ENCODE results near the gene MAB21L3. TPM values are rescaled to one million over a fixed set of nuclear protein-coding genes. Genes with fewer than 3 reads are reported as not detected.
A peak's percentile ranks its signal among the peaks of the same experiment; 100 is the strongest.

MAB21L3 gene
- total and polyA plus RNA-seq, 2 of the 13 experiments (the other 11 are each of a cell fraction or from before 2014, with no cell fraction given): 0.55 to 4.1 TPM

DNA sequence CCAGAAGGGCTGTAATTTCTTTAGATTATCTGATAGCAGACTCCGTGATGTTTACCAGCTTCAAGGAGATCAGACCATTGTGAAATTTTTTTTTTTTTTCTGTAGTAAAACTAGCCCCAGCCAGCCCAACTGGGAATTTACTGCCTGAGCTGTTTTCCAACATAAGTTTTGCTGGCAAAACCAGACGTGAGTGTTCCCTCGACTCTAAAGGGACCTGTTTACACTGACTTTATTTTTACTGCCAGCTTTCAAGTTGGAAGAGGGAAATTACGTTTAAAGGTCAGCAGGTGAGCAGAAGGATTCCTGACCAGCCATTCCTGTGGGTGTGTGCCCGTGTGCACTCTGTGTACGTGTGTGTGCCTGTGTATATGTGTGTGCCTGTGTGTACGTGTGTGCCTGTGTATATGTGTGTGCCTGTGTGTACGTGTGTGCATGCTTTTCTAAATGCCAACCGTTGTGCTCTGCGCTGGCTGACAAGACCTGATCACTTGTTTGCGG is 374 bp downstream of the MAB21L3 start (continued):
- TF ChIP-seq GABPB1 (CRISPR knock-in tag; IDR thresholded peaks at IDR 0.05) (no peak), ZFX (CRISPR knock-in tag; IDR thresholded peaks at IDR 0.05; ENCODE audit: low read depth) (no peak), NRL (CRISPR knock-in tag; IDR thresholded peaks at IDR 0.05; ENCODE audit: borderline replicate concordance) (no peak), JDP2 (CRISPR knock-in tag; IDR thresholded peaks at IDR 0.05; ENCODE audit: borderline replicate concordance) (no peak), PPARG (CRISPR knock-in tag; conservative IDR thresholded peaks at IDR 0.05) (0 out of 2 replicates have a peak, but pooled peaks have one; percentile 17), RCOR2 (CRISPR knock-in tag; IDR thresholded peaks at IDR 0.05) (0 out of 2 replicates have a peak, but pooled peaks have one; percentile 16), ZSCAN5A (CRISPR knock-in tag; IDR thresholded peaks at IDR 0.05; ENCODE audit: borderline replicate concordance) (0 out of 2 replicates have a peak, but pooled peaks have one; percentile 40), ARNTL (CRISPR knock-in tag; IDR thresholded peaks at IDR 0.05) (no peak), ZNF776 (CRISPR knock-in tag; IDR thresholded peaks at IDR 0.05) (no peak), ZNF740 (CRISPR knock-in tag; IDR thresholded peaks at IDR 0.05) (no peak), GABPA (IDR thresholded peaks at IDR 0.05; ENCODE audit: low read depth, low read length) (no peak), GABPA (CRISPR knock-in tag; IDR thresholded peaks at IDR 0.05; ENCODE audit: low read depth) (no peak), ONECUT2 (CRISPR knock-in tag; IDR thresholded peaks at IDR 0.05) (no peak), SMAD3 (CRISPR knock-in tag; IDR thresholded peaks at IDR 0.05) (no peak)
- TF ChIP-seq, protein P1, sequence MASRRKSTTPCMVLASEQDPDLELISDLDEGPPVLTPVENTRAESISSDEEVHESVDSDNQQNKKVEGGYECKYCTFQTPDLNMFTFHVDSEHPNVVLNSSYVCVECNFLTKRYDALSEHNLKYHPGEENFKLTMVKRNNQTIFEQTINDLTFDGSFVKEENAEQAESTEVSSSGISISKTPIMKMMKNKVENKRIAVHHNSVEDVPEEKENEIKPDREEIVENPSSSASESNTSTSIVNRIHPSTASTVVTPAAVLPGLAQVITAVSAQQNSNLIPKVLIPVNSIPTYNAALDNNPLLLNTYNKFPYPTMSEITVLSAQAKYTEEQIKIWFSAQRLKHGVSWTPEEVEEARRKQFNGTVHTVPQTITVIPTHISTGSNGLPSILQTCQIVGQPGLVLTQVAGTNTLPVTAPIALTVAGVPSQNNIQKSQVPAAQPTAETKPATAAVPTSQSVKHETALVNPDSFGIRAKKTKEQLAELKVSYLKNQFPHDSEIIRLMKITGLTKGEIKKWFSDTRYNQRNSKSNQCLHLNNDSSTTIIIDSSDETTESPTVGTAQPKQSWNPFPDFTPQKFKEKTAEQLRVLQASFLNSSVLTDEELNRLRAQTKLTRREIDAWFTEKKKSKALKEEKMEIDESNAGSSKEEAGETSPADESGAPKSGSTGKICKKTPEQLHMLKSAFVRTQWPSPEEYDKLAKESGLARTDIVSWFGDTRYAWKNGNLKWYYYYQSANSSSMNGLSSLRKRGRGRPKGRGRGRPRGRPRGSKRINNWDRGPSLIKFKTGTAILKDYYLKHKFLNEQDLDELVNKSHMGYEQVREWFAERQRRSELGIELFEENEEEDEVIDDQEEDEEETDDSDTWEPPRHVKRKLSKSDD (CRISPR knock-in tag; IDR thresholded peaks at IDR 0.05; ENCODE audit: low read depth): no peak
- TF ChIP-seq, protein P2, sequence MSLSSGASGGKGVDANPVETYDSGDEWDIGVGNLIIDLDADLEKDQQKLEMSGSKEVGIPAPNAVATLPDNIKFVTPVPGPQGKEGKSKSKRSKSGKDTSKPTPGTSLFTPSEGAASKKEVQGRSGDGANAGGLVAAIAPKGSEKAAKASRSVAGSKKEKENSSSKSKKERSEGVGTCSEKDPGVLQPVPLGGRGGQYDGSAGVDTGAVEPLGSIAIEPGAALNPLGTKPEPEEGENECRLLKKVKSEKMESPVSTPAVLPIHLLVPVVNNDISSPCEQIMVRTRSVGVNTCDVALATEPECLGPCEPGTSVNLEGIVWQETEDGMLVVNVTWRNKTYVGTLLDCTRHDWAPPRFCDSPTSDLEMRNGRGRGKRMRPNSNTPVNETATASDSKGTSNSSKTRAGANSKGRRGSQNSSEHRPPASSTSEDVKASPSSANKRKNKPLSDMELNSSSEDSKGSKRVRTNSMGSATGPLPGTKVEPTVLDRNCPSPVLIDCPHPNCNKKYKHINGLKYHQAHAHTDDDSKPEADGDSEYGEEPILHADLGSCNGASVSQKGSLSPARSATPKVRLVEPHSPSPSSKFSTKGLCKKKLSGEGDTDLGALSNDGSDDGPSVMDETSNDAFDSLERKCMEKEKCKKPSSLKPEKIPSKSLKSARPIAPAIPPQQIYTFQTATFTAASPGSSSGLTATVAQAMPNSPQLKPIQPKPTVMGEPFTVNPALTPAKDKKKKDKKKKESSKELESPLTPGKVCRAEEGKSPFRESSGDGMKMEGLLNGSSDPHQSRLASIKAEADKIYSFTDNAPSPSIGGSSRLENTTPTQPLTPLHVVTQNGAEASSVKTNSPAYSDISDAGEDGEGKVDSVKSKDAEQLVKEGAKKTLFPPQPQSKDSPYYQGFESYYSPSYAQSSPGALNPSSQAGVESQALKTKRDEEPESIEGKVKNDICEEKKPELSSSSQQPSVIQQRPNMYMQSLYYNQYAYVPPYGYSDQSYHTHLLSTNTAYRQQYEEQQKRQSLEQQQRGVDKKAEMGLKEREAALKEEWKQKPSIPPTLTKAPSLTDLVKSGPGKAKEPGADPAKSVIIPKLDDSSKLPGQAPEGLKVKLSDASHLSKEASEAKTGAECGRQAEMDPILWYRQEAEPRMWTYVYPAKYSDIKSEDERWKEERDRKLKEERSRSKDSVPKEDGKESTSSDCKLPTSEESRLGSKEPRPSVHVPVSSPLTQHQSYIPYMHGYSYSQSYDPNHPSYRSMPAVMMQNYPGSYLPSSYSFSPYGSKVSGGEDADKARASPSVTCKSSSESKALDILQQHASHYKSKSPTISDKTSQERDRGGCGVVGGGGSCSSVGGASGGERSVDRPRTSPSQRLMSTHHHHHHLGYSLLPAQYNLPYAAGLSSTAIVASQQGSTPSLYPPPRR (CRISPR knock-in tag; IDR thresholded peaks at IDR 0.05; ENCODE audit: borderline replicate concordance): peak; percentile 47; the same call in 1 of the 2 replicates
- TF ChIP-seq, protein P3, sequence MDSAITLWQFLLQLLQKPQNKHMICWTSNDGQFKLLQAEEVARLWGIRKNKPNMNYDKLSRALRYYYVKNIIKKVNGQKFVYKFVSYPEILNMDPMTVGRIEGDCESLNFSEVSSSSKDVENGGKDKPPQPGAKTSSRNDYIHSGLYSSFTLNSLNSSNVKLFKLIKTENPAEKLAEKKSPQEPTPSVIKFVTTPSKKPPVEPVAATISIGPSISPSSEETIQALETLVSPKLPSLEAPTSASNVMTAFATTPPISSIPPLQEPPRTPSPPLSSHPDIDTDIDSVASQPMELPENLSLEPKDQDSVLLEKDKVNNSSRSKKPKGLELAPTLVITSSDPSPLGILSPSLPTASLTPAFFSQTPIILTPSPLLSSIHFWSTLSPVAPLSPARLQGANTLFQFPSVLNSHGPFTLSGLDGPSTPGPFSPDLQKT (CRISPR knock-in tag; IDR thresholded peaks at IDR 0.05; ENCODE audit: borderline replicate concordance): no peak
- TF ChIP-seq, protein P4, sequence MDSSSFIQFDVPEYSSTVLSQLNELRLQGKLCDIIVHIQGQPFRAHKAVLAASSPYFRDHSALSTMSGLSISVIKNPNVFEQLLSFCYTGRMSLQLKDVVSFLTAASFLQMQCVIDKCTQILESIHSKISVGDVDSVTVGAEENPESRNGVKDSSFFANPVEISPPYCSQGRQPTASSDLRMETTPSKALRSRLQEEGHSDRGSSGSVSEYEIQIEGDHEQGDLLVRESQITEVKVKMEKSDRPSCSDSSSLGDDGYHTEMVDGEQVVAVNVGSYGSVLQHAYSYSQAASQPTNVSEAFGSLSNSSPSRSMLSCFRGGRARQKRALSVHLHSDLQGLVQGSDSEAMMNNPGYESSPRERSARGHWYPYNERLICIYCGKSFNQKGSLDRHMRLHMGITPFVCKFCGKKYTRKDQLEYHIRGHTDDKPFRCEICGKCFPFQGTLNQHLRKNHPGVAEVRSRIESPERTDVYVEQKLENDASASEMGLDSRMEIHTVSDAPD (CRISPR knock-in tag; IDR thresholded peaks at IDR 0.05): no peak
